Sigmoid colon (tissue), 7 donors: ENCODE data around the gene MRPL42. TPM values are rescaled to one million over a fixed set of nuclear protein-coding genes. Genes with fewer than 3 reads are reported as not detected.

Experiments
- DNase-seq: peaks from one replicate; pipeline ENCODE4 v3.0.0-alpha.2; 2019
- H3K27ac ChIP-seq, 4 donors: fragments of 200-600 bp; sonication (generic); one replicate each; pipeline ENCODE4 v1.5.1; 2016 to 2019; ENCODE audit warnings: mild to moderate bottlenecking in 1 of 4
- H3K27me3 ChIP-seq, 3 donors: fragments of 200-600 bp; sonication (generic); one replicate each; pipeline ENCODE4 v1.5.1; 2019; ENCODE audit warnings: mild to moderate bottlenecking in 1 of 3
- H3K36me3 ChIP-seq, 4 donors: fragments of 200-600 bp; sonication (generic); one replicate each; pipeline ENCODE4 v1.5.1; 2016 to 2019
- H3K4me1 ChIP-seq, 4 donors: fragments of 200-600 bp; sonication (generic); one replicate each; pipeline ENCODE4 v1.5.1; 2017 to 2019
- H3K4me3 ChIP-seq, 4 donors: fragments of 200-600 bp; sonication (generic); one replicate each; pipeline ENCODE4 v1.5.1; 2017 to 2019; ENCODE audit warnings: mild to moderate bottlenecking in 2 of 4, moderate library complexity in 1 of 4
- H3K9me3 ChIP-seq, 4 donors: fragments of 200-600 bp in 3 of 4; sonication (generic) in 3 of 4; one replicate each; pipeline versions ENCODE4 v1.5.1 to v1.6.1; 2013 to 2019
- EP300 ChIP-seq, 4 donors: sonication (generic); formaldehyde crosslinking; IDR thresholded peaks; one replicate each; pipeline ENCODE4 v1.6.1; 2017; ENCODE audit warnings: antibody characterized with exemption in 4 of 4
- POLR2A ChIP-seq, 2 donors: fragments of 450-650 bp; IDR thresholded peaks; one replicate each; pipeline ENCODE4 v1.6.1; 2016; ENCODE audit warnings: antibody characterized with exemption in 2 of 2, mild to moderate bottlenecking in 2 of 2, moderate library complexity in 2 of 2
- POLR2AphosphoS5 ChIP-seq, 4 donors: sonication (generic); formaldehyde crosslinking; IDR thresholded peaks; one replicate each; pipeline ENCODE4 v1.6.1; 2017; ENCODE audit warnings: antibody characterized with exemption in 4 of 4
- WGBS, 2 donors: extraction: QIAGEN DNeasy Blood & Tissue Kit; methylation state at CpG; one replicate each; pipeline ENCODE4 v1.1.7; 2013; 5-methylcytosine and 5-hydroxymethylcytosine counted together
- intact Hi-C: fragments of 100-400 bp; cut with DNase I; formaldehyde crosslinking; loops from one replicate; pipeline ENCODE4 v1.15.1; 2023
- polyA plus RNA-seq, 3 donors: library from polyadenylated mRNA; stranded (reverse); fragments of 200-250 nt; gene quantifications; one replicate each; pipeline ENCODE4 v1.2.3, GENCODE V29; 2013
- total RNA-seq, 4 donors: library from RNA; depleted of rRNA; stranded (reverse); fragments of >200 nt; gene quantifications; one replicate each; pipeline ENCODE4 v1.1.0, GENCODE V29; 2016
- TF ChIP-seq, protein P1 (sequence below), 4 experiments: fragments of 450-650 bp in 3 of 4; fragments of 200-600 bp in 1 of 4; IDR thresholded peaks; one replicate each; pipeline ENCODE4 v1.5.1; 2016 to 2019; ENCODE audit warnings: antibody characterized with exemption in 4 of 4, mild to moderate bottlenecking in 3 of 4, moderate library complexity in 2 of 4
- donor health status: healthy with polysubstance abuse.
- donor health status: Bipolar disorder and iron deficiency.
- donor health status: healthy.

Gene MRPL42
- total and polyA plus RNA-seq, 7 donors, result 37.9 to 79.5 (median 48.1) TPM

DNA sequence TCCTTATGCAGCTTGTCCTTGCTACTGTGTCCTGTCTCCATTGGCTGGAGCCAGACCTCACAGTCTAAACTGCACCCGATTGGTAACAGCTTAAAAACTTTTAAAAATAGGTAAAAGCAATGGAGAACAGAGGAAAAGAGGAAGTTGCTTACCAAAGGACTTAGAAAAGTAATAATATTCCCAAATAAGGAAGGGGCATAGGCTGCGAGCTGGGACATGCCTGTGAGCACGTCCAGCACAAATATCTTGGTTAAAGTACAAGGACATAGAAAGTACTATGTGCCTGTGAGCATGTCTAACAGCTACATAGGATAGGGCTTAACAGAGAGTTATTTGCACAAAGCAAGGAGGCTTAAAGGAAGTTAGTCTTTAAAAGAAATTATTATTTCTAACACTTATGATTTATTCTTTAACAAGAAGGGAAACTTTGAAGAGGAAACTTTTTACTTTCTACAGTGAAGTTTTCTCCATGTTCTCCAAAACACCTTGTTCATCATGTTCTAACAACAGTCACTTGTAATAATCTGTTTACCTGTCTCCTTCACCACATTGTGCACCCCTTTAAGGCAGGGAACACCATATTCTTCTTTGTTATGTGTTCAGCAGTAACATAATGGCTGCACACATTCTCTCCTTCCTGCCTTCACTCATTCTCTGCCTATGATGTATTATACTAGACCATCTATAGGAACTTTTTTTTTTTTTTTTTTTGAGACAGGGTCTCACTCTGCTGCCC lies 15.7 kb upstream of the MRPL42 start:
- intact Hi-C loops, result no loop called here
- no peak for DNase-seq
- TF ChIP-seq POLR2A (IDR thresholded peaks at IDR 0.05), result no peak
- Histone ChIP-seq H3K4me1 (no peaks in the 10 kb centered on the region), H3K27me3 (no peaks in the 10 kb centered on the region), H3K4me3 (no peak overlapping the region), H3K36me3 (no peaks in the 10 kb centered on the region), H3K27ac (no peak overlapping the region), H3K9me3 (no peaks in the 10 kb centered on the region)
- 51 to 72% methylated on average over 3 of the region's 3 CpGs for WGBS, 2 donors

DNA sequence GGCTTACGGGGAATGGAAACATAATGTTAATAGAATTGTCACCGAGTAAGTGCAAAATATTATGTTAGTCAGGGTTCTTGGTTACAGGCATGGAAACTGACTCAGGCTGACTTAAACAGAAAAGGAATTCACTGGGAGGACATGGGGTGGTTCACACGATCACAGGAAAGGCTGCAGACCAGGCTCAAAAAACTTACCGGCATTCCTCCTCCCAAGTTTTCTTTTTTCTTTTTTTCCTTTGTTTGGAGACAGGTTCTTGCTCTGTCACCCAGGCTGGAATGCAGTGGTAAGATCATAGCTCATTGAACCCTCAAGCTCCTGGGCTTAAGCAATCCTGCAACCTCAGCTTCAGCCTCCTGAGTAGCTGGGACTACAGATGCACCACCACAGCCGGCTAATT lies 13.7 kb upstream of the MRPL42 start:
- no peak for TF ChIP-seq EP300 (IDR thresholded peaks at IDR 0.05)
- TF ChIP-seq, protein P1, sequence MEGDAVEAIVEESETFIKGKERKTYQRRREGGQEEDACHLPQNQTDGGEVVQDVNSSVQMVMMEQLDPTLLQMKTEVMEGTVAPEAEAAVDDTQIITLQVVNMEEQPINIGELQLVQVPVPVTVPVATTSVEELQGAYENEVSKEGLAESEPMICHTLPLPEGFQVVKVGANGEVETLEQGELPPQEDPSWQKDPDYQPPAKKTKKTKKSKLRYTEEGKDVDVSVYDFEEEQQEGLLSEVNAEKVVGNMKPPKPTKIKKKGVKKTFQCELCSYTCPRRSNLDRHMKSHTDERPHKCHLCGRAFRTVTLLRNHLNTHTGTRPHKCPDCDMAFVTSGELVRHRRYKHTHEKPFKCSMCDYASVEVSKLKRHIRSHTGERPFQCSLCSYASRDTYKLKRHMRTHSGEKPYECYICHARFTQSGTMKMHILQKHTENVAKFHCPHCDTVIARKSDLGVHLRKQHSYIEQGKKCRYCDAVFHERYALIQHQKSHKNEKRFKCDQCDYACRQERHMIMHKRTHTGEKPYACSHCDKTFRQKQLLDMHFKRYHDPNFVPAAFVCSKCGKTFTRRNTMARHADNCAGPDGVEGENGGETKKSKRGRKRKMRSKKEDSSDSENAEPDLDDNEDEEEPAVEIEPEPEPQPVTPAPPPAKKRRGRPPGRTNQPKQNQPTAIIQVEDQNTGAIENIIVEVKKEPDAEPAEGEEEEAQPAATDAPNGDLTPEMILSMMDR (IDR thresholded peaks at IDR 0.05), result no peak
- TF ChIP-seq POLR2AphosphoS5 (IDR thresholded peaks at IDR 0.05), result no peak
- no peak for TF ChIP-seq POLR2A (IDR thresholded peaks at IDR 0.05)
- no peaks in the 10 kb centered on the region for H3K27me3 ChIP-seq
- no peak overlapping the region for H3K4me3 ChIP-seq
- no peaks in the 10 kb centered on the region for H3K36me3 ChIP-seq
- no peak overlapping the region for H3K27ac ChIP-seq
- WGBS, 2 donors, result 91% methylated on average over 5 of the region's 5 CpGs
- no peaks in the 10 kb centered on the region for H3K4me1 ChIP-seq
- H3K9me3 ChIP-seq, result no peaks in the 10 kb centered on the region
- intact Hi-C loops, result no loop called here
- no peak for DNase-seq

DNA sequence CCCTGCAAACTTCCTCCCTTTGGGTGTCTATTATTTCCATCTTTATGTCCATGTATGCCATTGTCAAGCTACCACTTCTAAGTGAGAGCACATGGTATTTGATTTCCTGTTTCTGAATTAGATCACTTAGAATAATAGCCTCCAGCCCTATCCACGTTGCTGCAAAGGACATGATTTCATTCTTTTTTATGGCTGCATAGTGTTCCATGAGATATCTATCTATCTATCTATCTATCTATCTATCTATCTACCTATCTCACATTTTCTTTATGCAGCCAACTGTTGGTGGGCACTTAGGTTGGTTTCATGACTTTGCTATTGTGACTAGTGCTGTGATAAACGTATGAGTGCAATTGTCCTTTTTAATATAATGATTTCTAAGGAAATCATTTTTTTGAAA lies 11.2 kb upstream of the MRPL42 start:
- TF ChIP-seq POLR2AphosphoS5 (IDR thresholded peaks at IDR 0.05) (no peak), POLR2A (IDR thresholded peaks at IDR 0.05) (no peak), EP300 (IDR thresholded peaks at IDR 0.05) (no peak)
- TF ChIP-seq, protein P1 (IDR thresholded peaks at IDR 0.05), result no peak
- Histone ChIP-seq H3K4me1 (no peaks in the 10 kb centered on the region), H3K4me3 (no peak overlapping the region), H3K27me3 (no peaks in the 10 kb centered on the region), H3K9me3 (no peaks in the 10 kb centered on the region), H3K27ac (no peak overlapping the region), H3K36me3 (no peaks in the 10 kb centered on the region)
- intact Hi-C loops, result no loop called here
- no peak for DNase-seq
- 77 to 78% methylated on average over 2 of the region's 2 CpGs for WGBS, 2 donors

DNA sequence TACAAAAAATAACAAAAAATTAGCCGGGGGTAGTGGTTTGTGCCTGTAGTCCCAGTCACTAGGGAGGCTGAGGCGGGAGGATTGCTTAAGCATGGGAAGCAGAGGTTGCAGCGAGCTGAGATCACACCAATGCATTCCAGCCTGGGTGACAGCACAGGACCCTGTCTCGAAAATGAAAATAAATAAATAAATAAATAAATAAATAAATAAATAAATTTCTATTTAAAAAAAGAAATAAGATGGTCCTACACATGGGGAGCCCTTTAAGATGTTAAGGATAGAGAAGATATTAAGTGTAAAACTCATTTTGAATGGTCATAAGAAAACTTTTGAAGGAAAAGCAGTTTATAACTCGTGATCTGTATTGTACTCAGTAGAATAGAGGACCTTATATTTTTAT lies 8.2 kb upstream of the MRPL42 start:
- DNase-seq, result no peak
- Histone ChIP-seq H3K36me3 (no peaks in the 10 kb centered on the region), H3K27me3 (no peaks in the 10 kb centered on the region), H3K9me3 (no peaks in the 10 kb centered on the region), H3K4me1 (no peaks in the 10 kb centered on the region), H3K27ac (no peak overlapping the region), H3K4me3 (no peak overlapping the region)
- TF ChIP-seq, protein P1 (IDR thresholded peaks at IDR 0.05), result no peak
- WGBS, 2 donors, result 92 to 95% methylated on average over 5 of the region's 5 CpGs
- intact Hi-C loops, result no loop called here

DNA sequence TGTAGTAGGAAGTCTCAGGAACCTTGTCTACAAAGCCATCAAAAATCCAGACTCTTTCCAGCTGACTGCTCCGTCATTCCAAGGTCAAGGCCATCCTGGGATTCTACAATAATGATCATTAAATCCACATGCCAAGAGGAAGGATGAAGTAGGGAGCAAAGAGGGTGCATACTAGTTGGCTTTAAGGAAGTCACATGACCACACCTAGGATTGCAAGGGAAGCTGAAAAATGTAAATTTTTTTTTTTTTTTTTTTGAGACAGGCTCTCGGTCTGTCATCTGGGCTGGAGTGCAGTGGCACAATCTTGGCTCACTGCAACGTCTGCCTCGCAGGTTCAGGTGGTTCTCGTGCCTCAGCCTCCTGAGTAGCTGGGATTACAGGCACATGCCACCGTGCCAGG lies 7.3 kb upstream of the MRPL42 start:
- DNase-seq, result no peak
- WGBS, 2 donors, result 78 to 82% methylated on average over 6 of the region's 6 CpGs
- Histone ChIP-seq H3K4me3 (no peak overlapping the region), H3K36me3 (no peaks in the 10 kb centered on the region), H3K4me1 (no peaks in the 10 kb centered on the region), H3K27me3 (no peaks in the 10 kb centered on the region), H3K9me3 (no peaks in the 10 kb centered on the region), H3K27ac (no peak overlapping the region)
- TF ChIP-seq, protein P1 (IDR thresholded peaks at IDR 0.05), result no peak
- TF ChIP-seq POLR2A (IDR thresholded peaks at IDR 0.05) (no peak), EP300 (IDR thresholded peaks at IDR 0.05) (no peak)
- intact Hi-C loops, result no loop called here
